Heart left ventricle (tissue), 16 donors: ENCODE data around the gene WDR18. TPM values are rescaled to one million over a fixed set of nuclear protein-coding genes. Genes with fewer than 3 reads are reported as not detected.

Source experiments
- ATAC-seq, 4 donors: fragments of 200-7000 bp; cut with Tn5 transposase; one replicate each; pipeline ENCODE4 v1.9.1; 2020 to 2022; ENCODE audit warnings: moderate library complexity in 4 of 4, mild to moderate bottlenecking in 3 of 4, moderate number of reproducible peaks in 1 of 4
- DNase-seq, 5 donors: peaks; one replicate each; pipeline ENCODE4 v3.0.0-alpha.2; 2020
- H3K27ac ChIP-seq, 12 donors: fragments of 200-600 bp; sonication (generic) in 4 of 12; one replicate each; pipeline versions ENCODE4 v1.5.0 to v1.8.0; 2016 to 2022; ENCODE audit warnings: mild to moderate bottlenecking in 2 of 12
- H3K27me3 ChIP-seq, 9 donors: fragments of 200-600 bp; sonication (generic) in 2 of 9; one replicate each; pipeline versions ENCODE4 v1.5.1 to v1.8.0; 2016 to 2022; ENCODE audit warnings: mild to moderate bottlenecking in 3 of 9
- H3K36me3 ChIP-seq, 9 donors: fragments of 200-600 bp; sonication (generic) in 2 of 9; one replicate each; pipeline versions ENCODE4 v1.5.0 to v1.8.0; 2018 to 2022; ENCODE audit warnings: mild to moderate bottlenecking in 2 of 9
- H3K4me1 ChIP-seq, 12 donors: fragments of 200-600 bp; sonication (generic) in 4 of 12; one replicate each; pipeline versions ENCODE4 v1.5.0 to v1.8.0; 2016 to 2022; ENCODE audit warnings: mild to moderate bottlenecking in 3 of 12
- H3K4me3 ChIP-seq, 12 donors: fragments of 200-600 bp; sonication (generic) in 4 of 12; one replicate each; pipeline versions ENCODE4 v1.5.0 to v1.8.0; 2017 to 2022; ENCODE audit warnings: mild to moderate bottlenecking in 9 of 12, moderate library complexity in 4 of 12
- H3K9me3 ChIP-seq, 12 donors: fragments of 200-600 bp; sonication (generic) in 4 of 12; one replicate each; pipeline versions ENCODE4 v1.5.0 to v1.8.0; 2016 to 2022; ENCODE audit warnings: mild to moderate bottlenecking in 1 of 12
- CTCF ChIP-seq, 12 donors: fragments of 200-600 bp; sonication (generic) in 4 of 12; IDR thresholded peaks; one replicate each; pipeline versions ENCODE4 v1.5.0 to v1.8.0; 2018 to 2022; ENCODE audit warnings: antibody characterized with exemption in 12 of 12, mild to moderate bottlenecking in 5 of 12
- POLR2A ChIP-seq, 2 donors: fragments of 450-650 bp; IDR thresholded peaks; one replicate each; pipeline ENCODE4 v1.6.1; 2017; ENCODE audit warnings: antibody characterized with exemption in 2 of 2, mild to moderate bottlenecking in 2 of 2, moderate library complexity in 2 of 2
- WGBS, 4 donors: extraction: QIAGEN DNeasy Blood & Tissue Kit in 2 of 4; methylation state at CpG; one replicate each; pipeline versions ENCODE4 v1.1.5 to v1.1.7; 2013 to 2018; 5-methylcytosine and 5-hydroxymethylcytosine counted together
- intact Hi-C, 10 donors: fragments of 100-400 bp; cut with DNase I; formaldehyde crosslinking; loops; one replicate each; pipeline versions ENCODE4 v1.11.1 to v1.14.2; 2022
- polyA plus RNA-seq, 2 donors: library from polyadenylated mRNA; stranded (reverse); fragments of 200-250 nt; gene quantifications; one replicate each; pipeline ENCODE4 v1.2.3, GENCODE V29; 2013
- total RNA-seq, 9 donors: library from RNA; depleted of rRNA in 2 of 9; stranded (reverse); fragments of >200 nt in 2 of 9; fragmentation: NEBNext Ultra II Directional in 3 of 9; extraction: Animal tissue kit (Norgen Biotek cat#: 25700) in 3 of 9; gene quantifications; one replicate each; pipeline versions ENCODE4 v1.1.0 to v1.2.4, GENCODE V29; 2016 to 2023
- donor health status: ischemic (EF 13 %, LVEDD 7.1; RV severe dilation, severe dysfunction).
- donor health status: healthy with polysubstance abuse.
- donor health status: DM: no; HTN: yes; CAD: no.
- donor health status: DM: no; HTN: no; CAD: no.
- donor health status: ischemic (EF 25% LVEDD 6.9; RV normal size, moderate dysfunction).
- donor health status: ischemic (EF 25% LVEDD 5.7; RV mildly dilated, moderate dysfunction).
- donor health status: healthy.
- donor health status: DM: yes; HTN: yes; CAD: no.
- donor health status: ischemic (EF 35%, LVEDD 5.7; RV mildly dilated, moderate dysfunction).
- donor health status: nonischemic (EF 11% LVEDD 7.7; RV severe dilation, severe dysfunction).
- donor health status: DM: yes; HTN: yes; CAD: no.
- donor health status: PGD.
- donor health status: ischemic (EF 29% LVEDD 5.4; RV normal size, mild dysfunction).
- donor health status: nonischemic (EF 23%, LVEDD 6.1; RV moderate dilation, normal function).

Gene WDR18
- total and polyA plus RNA-seq, 11 donors, result 15.6 to 36.3 (median 19.4) TPM

DNA sequence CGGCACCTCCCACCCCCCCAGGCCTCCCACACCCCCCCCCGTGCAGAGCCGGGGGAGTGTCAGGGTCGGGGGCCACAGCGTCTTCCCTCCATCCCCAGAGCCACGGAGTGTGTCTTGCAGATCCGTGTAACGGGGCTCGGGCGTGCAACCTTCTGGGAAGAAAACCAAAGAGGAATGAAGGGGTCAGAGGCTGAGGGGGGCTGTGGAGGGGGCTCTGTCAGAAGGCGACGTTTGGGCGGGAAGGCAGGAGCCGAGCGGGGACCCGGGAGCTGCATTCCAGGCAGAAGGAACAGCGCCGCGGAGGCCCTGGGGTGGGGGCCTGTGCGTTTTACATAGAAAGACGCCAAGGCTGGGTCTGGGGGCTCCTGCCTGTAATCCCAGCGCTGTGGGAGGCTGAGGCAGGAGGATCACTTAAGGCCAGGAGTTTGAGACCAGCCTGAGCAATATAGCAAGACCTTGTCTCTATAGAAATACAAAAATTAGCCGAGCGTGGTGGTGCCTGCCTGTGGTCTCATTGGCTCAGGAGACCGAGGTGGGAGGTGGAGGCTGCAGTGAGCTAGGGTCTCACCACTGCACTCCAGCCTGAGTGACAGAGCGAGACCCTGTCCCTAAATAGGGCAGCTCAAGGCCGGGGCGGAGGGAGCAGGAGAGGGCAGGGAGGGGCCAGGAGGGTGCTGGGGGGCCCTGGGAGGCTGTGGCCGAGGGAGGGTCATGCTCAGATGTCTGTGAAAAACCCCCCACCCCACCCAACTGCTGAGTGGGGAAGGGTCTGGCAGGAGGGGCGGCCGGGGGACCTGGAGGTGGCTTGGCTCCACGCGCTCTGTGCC is 30.5 kb upstream of the WDR18 start:
- H3K27ac ChIP-seq, result no peak overlapping the region

DNA sequence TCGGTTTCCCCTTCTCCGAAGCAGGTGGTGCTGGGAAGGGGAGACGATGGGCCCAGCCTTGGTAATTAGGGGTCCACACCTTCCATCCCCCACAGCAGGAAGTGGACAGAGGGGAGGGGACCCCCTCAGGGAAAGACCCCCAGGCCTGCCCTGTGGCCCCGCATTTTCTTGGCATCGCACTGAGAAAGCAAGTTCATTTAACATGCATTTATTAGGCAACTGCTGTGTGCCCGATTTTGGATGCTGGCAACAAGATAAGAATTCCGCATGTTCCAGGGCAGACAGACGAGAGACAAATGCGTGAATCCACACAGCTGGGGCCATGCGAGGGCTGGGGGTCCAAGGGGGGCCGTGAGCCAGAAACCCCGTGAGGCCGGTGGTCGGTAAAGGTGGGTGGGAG is 29.9 kb upstream of the WDR18 start:
- Histone ChIP-seq H3K27ac (no peak overlapping the region), H3K4me1 (peaks cover 0 to 13% (median 0%) of the 10 kb centered on the region in 12 donors), H3K4me3 (no peak overlapping the region), H3K27me3 (no peaks in the 10 kb centered on the region), H3K9me3 (no peaks in the 10 kb centered on the region), H3K36me3 (peaks cover 0 to under 1% (median 0%) of the 10 kb centered on the region in 9 donors)
- no peak for TF ChIP-seq POLR2A (IDR thresholded peaks at IDR 0.05)
- no peak for TF ChIP-seq CTCF (IDR thresholded peaks at IDR 0.05)
- no peak for ATAC-seq
- intact Hi-C loops, result no loop called here
- WGBS, 4 donors, result 78 to 86% (median 82%) methylated on average over 14 of the region's 14 CpGs
- no peak for DNase-seq

More for the DNA sequence above, 30.5 kb upstream of the WDR18 start:
- TF ChIP-seq CTCF (IDR thresholded peaks at IDR 0.05) (no peak), POLR2A (IDR thresholded peaks at IDR 0.05) (no peak)
- Histone ChIP-seq H3K4me1 (peaks cover 0 to 13% (median 0%) of the 10 kb centered on the region in 12 donors), H3K27me3 (no peaks in the 10 kb centered on the region), H3K36me3 (no peaks in the 10 kb centered on the region), H3K9me3 (no peaks in the 10 kb centered on the region), H3K4me3 (peak overlapping the region in 1 of 12 donors; percentile 21)
- ATAC-seq, result no peak
- 62 to 80% (median 72%) methylated on average over 27 to 33 of the region's 33 CpGs for WGBS, 4 donors
- intact Hi-C loops, result no loop called here
- DNase-seq, result no peak

DNA sequence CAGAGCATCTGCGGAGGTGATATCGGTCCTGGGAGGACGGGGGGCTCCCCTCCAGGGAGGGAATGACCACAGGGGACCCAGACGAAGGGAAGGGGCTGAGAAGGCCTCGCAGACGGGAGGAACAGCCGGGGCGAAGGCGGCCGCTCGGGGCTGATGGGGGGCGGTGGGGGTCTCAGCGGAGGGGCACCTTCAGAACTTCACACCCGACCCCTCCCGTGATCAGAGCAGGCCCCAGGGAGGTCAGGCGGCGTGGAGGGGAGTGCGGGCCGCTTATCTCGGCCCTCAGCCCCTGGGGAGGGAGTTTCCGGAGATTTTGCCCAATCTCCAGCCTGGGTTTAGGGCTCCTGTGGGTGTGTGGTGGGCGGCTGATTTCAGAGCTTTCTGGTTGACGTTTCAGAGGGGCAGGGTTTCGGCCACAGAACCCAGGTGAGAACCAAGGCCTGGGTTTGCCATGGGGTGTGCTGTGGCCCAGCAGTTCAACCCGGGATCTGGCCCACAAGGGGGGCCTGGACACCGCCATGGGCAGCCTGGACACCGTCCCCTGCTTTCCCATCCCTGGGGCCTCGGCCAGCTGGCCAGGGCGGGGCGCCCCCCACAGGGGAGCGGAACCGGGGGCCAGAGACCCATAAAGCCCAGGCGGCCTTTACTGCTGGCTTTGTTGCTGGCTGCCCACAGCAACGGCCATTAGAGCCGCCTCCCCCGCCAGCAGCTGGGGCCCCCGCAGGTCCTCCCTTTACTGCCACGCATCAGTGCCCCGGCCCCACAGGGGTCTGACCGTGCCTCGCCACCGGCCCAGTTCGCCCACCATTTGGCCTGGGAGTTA is 29.3 kb upstream of the WDR18 start:
- no peak overlapping the region for H3K4me3 ChIP-seq
- intact Hi-C loops, result no loop called here
- TF ChIP-seq POLR2A (IDR thresholded peaks at IDR 0.05) (no peak), CTCF (IDR thresholded peaks at IDR 0.05) (no peak)
- peaks cover 0 to 13% (median 0%) of the 10 kb centered on the region in 12 donors for H3K4me1 ChIP-seq
- no peaks in the 10 kb centered on the region for H3K9me3 ChIP-seq
- ATAC-seq, result peak in 2 of 4 donors; percentile 9 to 16
- H3K36me3 ChIP-seq, result peaks cover 0 to 6% (median 0%) of the 10 kb centered on the region in 9 donors
- H3K27me3 ChIP-seq, result no peaks in the 10 kb centered on the region
- WGBS, 4 donors, result 71 to 85% (median 81%) methylated on average over 31 to 43 of the region's 43 CpGs
- DNase-seq, result no peak
- H3K27ac ChIP-seq, result no peak overlapping the region
